ENCODE data around the gene LRRC55. TPM values are rescaled to one million over a fixed set of nuclear protein-coding genes. Genes with fewer than 3 reads are reported as not detected.

LRRC55 gene
- polyA plus RNA-seq, 1 of the 3 experiments (the other 2 are of a cell fraction) = not detected

DNA sequence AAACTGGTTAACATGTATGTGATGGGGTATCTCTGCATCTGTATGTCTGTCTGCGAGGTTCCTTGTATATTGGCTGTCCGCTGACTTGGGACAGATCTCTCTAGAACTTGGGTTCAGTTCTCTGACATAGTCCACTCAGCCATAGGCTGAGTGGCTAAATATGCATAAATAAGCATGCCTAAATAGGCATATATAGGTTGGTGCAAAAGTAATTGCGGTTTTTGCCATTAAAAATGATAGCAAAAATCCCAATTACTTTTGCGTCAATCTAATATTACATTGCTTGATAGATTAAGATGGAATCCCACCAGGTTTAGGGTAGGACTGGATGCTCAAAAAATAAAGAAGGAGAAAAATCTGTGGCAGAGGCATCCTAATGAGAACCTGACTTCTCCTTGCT, 8.8 kb downstream of the LRRC55 start:
- DNase-seq = no peak
- Histone ChIP-seq H3K79me2 (ENCODE audit: insufficient read depth) (no peaks in the 10 kb centered on the region), H3K27ac (ENCODE audit: low read depth in 2 of 2, low read length in 1 of 2) (no peak overlapping the region), H3F3A (replicated peaks; ENCODE audit: insufficient read depth) (no peaks in the 10 kb centered on the region), H3K4me3 (ENCODE audit: low read depth in 2 of 2, low read length in 1 of 2) (no peak overlapping the region), H3K4me1 (ENCODE audit: control insufficient read depth in 1 of 2, insufficient read depth in 2 of 2, low read depth in 1 of 2, low read length in 1 of 2) (no peaks in the 10 kb centered on the region; a peak in 1 of 4 replicates), H3K9me3 (no peaks in the 10 kb centered on the region), H3K9me2 (no peaks in the 10 kb centered on the region), H2AFZ (ENCODE audit: low read depth) (no peak overlapping the region), H3K9ac (no peak overlapping the region), H4K20me1 (ENCODE audit: insufficient read depth) (no peaks in the 10 kb centered on the region), H3K27me3 (ENCODE audit: insufficient read depth) (no peaks in the 10 kb centered on the region), H3K36me3 (replicated peaks in 1 of 2; ENCODE audit: control insufficient read depth in 1 of 2, insufficient read depth in 2 of 2, low read length in 1 of 2) (no peaks in the 10 kb centered on the region), H3K4me2 (no peak overlapping the region)
- WGBS (ENCODE audit: low lambda C conversion rate) = 72% methylated on average over 4 of the region's 4 CpGs
- CTCF ChIA-PET = interaction anchor here (1.7 kb wide), 1 partner anchor 13 kb away, joined by 5 read pairs; no protein-coding TSS in a partner anchor
- TF ChIP-seq ELF1 (IDR thresholded peaks at IDR 0.05) (no peak), FOXM1 (IDR thresholded peaks at IDR 0.05; ENCODE audit: low read depth) (no peak), GABPA (IDR thresholded peaks at IDR 0.05; ENCODE audit: low read depth) (no peak), YY1 (IDR thresholded peaks at IDR 0.05; ENCODE audit: low read depth) (no peak), NFIC (IDR thresholded peaks at IDR 0.05; ENCODE audit: borderline replicate concordance) (no peak), NRF1 (IDR thresholded peaks at IDR 0.05; ENCODE audit: low read depth, low read length) (no peak), POLR2AphosphoS5 (IDR thresholded peaks at IDR 0.05; ENCODE audit: low read depth, low read length) (no peak), MEF2A (IDR thresholded peaks at IDR 0.05; ENCODE audit: borderline replicate concordance, low read depth) (no peak), TAF1 (IDR thresholded peaks at IDR 0.05; ENCODE audit: borderline replicate concordance, low read depth, low read length) (no peak), FOSL2 (IDR thresholded peaks at IDR 0.05; ENCODE audit: borderline replicate concordance, low read depth) (no peak), EZH2phosphoT487 (IDR thresholded peaks at IDR 0.05; ENCODE audit: borderline replicate concordance, low read depth) (no peak), CHD2 (IDR thresholded peaks at IDR 0.05; ENCODE audit: low read length, partially characterized antibody) (no peak)
- TF ChIP-seq, protein P1, sequence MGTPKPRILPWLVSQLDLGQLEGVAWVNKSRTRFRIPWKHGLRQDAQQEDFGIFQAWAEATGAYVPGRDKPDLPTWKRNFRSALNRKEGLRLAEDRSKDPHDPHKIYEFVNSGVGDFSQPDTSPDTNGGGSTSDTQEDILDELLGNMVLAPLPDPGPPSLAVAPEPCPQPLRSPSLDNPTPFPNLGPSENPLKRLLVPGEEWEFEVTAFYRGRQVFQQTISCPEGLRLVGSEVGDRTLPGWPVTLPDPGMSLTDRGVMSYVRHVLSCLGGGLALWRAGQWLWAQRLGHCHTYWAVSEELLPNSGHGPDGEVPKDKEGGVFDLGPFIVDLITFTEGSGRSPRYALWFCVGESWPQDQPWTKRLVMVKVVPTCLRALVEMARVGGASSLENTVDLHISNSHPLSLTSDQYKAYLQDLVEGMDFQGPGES (IDR thresholded peaks at IDR 0.05; ENCODE audit: low read depth, low read length) = no peak
- TF ChIP-seq, protein P2, sequence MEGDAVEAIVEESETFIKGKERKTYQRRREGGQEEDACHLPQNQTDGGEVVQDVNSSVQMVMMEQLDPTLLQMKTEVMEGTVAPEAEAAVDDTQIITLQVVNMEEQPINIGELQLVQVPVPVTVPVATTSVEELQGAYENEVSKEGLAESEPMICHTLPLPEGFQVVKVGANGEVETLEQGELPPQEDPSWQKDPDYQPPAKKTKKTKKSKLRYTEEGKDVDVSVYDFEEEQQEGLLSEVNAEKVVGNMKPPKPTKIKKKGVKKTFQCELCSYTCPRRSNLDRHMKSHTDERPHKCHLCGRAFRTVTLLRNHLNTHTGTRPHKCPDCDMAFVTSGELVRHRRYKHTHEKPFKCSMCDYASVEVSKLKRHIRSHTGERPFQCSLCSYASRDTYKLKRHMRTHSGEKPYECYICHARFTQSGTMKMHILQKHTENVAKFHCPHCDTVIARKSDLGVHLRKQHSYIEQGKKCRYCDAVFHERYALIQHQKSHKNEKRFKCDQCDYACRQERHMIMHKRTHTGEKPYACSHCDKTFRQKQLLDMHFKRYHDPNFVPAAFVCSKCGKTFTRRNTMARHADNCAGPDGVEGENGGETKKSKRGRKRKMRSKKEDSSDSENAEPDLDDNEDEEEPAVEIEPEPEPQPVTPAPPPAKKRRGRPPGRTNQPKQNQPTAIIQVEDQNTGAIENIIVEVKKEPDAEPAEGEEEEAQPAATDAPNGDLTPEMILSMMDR (IDR thresholded peaks at IDR 0.05) = no peak
- TF ChIP-seq, protein P3, sequence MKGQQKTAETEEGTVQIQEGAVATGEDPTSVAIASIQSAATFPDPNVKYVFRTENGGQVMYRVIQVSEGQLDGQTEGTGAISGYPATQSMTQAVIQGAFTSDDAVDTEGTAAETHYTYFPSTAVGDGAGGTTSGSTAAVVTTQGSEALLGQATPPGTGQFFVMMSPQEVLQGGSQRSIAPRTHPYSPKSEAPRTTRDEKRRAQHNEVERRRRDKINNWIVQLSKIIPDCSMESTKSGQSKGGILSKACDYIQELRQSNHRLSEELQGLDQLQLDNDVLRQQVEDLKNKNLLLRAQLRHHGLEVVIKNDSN (IDR thresholded peaks at IDR 0.05; ENCODE audit: borderline replicate concordance, low read depth) = no peak
- TF ChIP-seq, protein P4, sequence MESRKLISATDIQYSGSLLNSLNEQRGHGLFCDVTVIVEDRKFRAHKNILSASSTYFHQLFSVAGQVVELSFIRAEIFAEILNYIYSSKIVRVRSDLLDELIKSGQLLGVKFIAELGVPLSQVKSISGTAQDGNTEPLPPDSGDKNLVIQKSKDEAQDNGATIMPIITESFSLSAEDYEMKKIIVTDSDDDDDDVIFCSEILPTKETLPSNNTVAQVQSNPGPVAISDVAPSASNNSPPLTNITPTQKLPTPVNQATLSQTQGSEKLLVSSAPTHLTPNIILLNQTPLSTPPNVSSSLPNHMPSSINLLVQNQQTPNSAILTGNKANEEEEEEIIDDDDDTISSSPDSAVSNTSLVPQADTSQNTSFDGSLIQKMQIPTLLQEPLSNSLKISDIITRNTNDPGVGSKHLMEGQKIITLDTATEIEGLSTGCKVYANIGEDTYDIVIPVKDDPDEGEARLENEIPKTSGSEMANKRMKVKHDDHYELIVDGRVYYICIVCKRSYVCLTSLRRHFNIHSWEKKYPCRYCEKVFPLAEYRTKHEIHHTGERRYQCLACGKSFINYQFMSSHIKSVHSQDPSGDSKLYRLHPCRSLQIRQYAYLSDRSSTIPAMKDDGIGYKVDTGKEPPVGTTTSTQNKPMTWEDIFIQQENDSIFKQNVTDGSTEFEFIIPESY (IDR thresholded peaks at IDR 0.05; ENCODE audit: borderline replicate concordance, low read depth) = no peak
- TF ChIP-seq, protein P5, sequence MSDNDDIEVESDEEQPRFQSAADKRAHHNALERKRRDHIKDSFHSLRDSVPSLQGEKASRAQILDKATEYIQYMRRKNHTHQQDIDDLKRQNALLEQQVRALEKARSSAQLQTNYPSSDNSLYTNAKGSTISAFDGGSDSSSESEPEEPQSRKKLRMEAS (IDR thresholded peaks at IDR 0.05; ENCODE audit: low read depth) = no peak
- POLR2A ChIA-PET = no interaction called here

Data from SK-N-SH (cell line).